ENCODE measurements around the gene GNPTAB.

DNA sequence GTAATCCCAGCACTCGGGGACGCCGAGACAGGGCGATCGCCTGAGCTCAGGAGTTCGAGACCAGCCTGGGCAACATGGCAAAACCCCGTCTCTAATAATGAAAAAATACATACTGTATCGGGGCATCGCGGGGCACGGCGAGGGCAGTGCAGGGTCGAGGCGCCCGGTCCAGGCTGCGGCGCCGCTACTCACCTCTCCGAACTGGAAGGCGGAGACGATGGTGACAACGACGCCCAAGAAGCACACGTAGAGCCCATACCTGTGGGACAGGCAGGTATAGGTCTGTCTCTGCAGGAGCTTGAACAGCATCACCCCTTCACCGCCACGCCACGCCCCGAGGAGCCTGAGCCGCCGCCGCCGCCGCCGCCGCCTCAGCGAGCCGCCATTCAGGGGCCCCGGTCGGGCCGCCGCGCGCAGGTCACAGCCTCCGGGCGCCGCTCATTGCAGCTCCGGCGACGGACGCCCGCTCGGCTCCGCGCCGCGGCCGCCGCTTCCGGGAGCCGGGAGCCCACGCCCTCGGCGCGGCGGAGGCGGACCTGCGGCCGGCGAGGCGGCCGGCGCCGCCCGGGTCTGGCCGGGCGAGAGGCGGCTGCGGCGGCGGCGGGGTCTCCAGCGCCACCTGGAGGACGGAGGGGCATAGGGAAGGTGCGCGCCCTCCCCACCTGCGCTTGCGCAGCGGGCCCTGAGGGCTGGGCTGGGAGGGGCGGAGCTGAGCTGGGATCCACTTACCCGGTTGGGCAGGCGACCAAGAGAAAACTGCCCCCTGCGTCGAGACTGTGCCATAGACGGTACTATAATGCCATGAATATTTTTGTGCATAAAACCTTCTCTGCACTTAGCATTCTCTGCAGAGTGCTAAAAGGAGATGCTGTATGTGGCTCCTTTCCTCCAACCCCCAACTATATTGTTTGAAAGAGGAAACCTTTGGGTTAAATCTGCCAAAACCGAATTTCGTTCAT lies at the start of gene GNPTAB:
- TF ChIP-seq, protein P1, sequence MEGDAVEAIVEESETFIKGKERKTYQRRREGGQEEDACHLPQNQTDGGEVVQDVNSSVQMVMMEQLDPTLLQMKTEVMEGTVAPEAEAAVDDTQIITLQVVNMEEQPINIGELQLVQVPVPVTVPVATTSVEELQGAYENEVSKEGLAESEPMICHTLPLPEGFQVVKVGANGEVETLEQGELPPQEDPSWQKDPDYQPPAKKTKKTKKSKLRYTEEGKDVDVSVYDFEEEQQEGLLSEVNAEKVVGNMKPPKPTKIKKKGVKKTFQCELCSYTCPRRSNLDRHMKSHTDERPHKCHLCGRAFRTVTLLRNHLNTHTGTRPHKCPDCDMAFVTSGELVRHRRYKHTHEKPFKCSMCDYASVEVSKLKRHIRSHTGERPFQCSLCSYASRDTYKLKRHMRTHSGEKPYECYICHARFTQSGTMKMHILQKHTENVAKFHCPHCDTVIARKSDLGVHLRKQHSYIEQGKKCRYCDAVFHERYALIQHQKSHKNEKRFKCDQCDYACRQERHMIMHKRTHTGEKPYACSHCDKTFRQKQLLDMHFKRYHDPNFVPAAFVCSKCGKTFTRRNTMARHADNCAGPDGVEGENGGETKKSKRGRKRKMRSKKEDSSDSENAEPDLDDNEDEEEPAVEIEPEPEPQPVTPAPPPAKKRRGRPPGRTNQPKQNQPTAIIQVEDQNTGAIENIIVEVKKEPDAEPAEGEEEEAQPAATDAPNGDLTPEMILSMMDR (IDR thresholded peaks at IDR 0.05): no peak
- no peak for TF ChIP-seq POLR2A (IDR thresholded peaks at IDR 0.05)
